H4 (cell line): ENCODE measurements around the gene MTMR3. TPM values are rescaled to one million over a fixed set of nuclear protein-coding genes. Genes with fewer than 3 reads are reported as not detected.
"Not testable (repeated sequence)": the region's sequence is repeated elsewhere in the genome, so short reads cannot be mapped to it uniquely, and the experiment has no call there.

ENCODE experiments used
- DNase-seq: peaks from one replicate; pipeline ENCODE4 v3.0.0-alpha.2; 2015; ENCODE audit warnings: low spot score
- total RNA-seq: library from RNA; depleted of rRNA; stranded (reverse); fragments of >200 nt; shearing (Covaris generic); gene quantifications from 2 replicates; pipeline ENCODE4 v1.2.3, GENCODE V29; 2014; rRNA removed

Gene MTMR3
- 5.7 and 6.0 TPM in 2 replicates for total RNA-seq

DNA sequence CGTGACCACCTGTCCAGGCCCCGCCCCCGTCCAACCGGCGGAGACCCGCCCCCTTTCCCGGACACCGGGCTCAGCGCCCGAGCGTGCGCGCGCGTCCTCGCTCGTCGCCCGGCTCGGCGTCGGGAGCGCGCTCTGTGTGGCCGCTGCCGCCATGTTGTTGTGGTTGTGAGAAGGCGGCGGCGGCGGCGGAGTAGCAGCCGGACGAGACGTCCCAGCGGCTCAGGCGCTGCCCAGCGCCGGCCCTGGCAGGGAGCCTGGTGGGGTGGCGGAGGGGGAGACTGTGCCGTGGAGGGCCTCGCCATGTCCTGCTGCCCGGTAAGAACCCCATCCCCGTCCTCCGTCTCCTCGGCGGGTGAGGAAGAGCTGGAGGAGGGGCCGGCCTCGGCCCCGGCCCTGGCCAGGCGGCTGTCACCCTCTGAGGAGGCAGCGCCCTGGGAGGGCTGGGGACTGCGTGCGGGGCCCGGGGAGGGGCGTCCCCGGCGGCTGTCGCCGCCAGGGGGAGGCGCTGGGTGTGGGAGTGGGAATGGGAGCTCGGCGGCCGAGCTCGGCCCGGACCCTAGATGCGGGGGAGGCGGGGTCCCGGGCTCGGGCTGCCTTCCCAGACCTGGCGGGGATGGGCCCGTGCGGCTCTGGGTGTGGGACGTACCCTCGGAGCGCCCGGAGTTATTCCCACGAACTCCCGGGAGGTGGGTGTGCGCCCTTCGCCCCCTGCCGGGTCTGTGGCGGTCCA lies at the start of gene MTMR3:
TSS of gene MTMR3 (plus strand) at position 130 of the 730 bp plus-strand sequence. CDS start 87,886 bp downstream, outside the sequence.
- DNase-seq, result peak; percentile 66

- no peak for DNase-seq
These were observed 49.5 kb upstream of the MTMR3 start for GRCh38 chr22:29833392-29833965.

DNA sequence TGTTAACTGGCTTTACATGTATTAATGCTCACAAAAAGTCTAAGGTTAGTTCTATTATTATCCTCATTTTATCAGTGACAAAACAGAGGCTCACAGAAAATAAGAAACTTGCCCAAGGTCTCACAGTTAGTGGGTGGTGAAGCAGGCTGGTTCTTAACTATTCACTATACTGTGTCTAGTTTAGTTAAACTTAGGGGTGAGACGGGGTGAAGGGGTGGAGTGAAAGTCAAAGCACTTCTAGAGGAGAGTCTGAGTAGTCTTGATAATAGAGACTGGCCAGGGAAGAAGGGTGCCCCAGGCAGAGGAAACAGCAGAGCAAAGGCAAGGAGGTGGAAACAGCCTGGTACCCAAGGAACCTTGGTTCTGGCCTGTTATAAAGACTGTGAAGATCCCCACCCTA lies 48.9 kb upstream of the MTMR3 start:
- DNase-seq, result no peak

DNA sequence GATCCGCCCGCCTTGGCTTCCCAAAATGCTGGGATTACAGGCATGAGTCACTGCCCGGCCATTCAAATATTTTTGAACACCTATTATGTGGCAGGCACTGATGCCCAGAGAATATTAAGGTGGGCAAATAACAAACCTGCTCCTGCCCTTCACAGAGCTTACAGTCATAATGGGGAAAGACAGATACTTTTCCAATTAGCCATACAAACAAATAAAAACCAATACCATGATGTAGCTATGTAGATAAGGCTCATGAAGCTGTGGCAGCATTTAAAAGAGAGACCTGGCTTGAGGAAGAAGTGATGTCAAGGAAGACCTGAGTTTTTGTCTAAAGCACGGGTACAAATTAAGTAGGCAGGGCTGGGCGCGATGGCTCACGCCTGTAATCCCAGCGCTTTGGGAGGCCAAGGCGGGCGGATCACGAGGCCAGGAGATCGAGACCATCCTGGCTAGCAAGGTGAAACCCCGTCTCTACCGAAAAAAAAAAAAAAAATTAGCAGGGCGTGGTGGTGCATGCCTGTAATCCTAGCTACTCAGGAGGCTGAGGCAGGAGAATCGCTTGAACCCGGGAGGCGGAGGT lies 46.1 kb upstream of the MTMR3 start:
- DNase-seq, result not testable (repeated sequence)

DNA sequence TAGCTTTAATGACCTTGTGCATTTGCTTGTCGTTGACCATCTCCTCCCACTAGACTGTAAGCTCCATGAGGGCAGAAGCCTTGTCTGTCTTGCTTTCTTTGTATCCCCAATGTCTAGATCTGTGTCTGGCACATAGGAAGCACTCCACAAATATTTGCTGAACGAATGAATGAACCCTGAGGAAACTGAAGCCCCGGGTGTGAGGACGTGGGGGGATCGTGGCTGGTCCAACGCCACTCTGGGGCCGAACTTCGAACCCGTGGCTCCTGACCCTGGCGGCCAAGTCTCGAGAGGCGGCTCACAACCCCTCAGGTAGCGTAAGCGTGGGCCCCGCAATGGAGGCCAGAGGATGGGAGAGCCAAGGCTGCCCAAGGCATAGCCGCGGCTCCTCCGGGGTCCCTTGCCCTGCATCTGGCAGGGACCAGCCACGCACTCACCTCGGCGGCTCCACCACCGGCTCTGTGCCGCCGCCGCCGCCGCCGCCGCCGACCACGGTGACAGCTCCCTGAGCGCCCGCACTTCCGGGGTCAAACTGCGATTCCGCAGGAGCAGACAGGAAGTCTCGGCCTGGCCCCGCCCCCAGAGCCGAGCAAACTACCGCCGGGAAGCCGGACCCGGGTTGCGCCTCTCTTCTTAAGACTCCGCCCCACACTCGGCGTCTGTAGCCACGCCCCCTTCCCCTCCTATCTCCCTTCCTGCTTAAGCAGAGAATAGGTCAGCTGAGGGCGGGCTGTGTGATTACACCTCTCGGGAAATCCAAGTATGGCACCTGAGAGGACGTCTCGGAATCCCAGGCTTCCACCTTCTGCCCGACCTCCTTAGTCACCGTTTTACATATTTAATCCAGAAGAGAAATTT lies 45.0 kb upstream of the MTMR3 start, which contains the start of gene ASCC2:
TSS of gene ASCC2 (minus strand) at position 534 of the 858 bp plus-strand sequence. CDS start 5,949 bp downstream, outside the sequence.
- peak; percentile 90 for DNase-seq

GRCh38 chr22:29838599-29838956 lies 44.4 kb upstream of the MTMR3 start:
- DNase-seq, result no peak

DNA sequence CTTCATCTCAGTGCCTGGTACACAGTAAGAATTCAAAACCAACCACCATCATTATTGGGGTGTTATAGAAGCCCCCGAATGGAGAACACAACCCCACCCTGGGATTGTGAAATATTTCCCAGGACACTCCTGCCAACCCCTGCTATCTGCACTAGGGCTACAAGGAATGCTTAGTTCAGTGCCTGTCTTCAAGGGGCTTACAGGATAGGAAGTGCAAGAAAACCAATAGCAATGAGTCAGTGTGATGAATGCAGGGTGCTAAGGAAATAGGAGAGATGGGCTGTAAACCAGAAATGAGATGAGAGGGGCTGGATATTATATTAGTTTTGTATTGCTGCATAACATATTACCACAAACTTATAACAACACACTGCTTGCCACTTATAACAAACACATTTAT lies 43.9 kb upstream of the MTMR3 start:
- DNase-seq, result no peak

DNA sequence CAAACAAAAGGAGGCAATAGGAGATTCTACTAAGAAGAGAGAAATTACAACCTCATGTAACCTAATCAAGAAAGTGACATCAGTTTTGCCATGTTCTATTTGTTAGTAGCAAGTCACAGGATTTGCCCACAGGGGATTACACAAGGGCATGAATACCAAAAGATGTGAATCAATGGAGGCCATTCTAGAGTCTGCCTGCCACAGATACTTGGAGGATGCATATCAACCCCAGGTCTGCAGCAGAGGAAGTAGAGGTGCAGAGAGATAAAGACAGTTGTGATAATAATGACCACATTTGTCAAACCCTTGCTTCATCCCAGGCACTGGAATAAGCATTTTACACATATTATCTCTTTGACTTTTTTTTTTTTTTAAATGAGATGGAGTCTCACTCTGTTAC lies 42.5 kb upstream of the MTMR3 start:
- DNase-seq, result no peak

GRCh38 chr22:29842172-29842571 lies 40.8 kb upstream of the MTMR3 start:
- DNase-seq, result no peak

- peak; percentile 40 for DNase-seq
These were observed 40.2 kb upstream of the MTMR3 start for GRCh38 chr22:29842740-29843139.

- no peak for DNase-seq
These were observed 36.7 kb upstream of the MTMR3 start for GRCh38 chr22:29846290-29846689.

GRCh38 chr22:29848111-29848510 lies 34.9 kb upstream of the MTMR3 start:
- DNase-seq, result no peak

- DNase-seq, result no peak
These were observed 28.5 kb upstream of the MTMR3 start for GRCh38 chr22:29854432-29854831.

- DNase-seq, result no peak
These were observed 27.3 kb upstream of the MTMR3 start for GRCh38 chr22:29855611-29856181.

GRCh38 chr22:29856496-29856895 lies 26.5 kb upstream of the MTMR3 start:
- DNase-seq, result no peak

DNA sequence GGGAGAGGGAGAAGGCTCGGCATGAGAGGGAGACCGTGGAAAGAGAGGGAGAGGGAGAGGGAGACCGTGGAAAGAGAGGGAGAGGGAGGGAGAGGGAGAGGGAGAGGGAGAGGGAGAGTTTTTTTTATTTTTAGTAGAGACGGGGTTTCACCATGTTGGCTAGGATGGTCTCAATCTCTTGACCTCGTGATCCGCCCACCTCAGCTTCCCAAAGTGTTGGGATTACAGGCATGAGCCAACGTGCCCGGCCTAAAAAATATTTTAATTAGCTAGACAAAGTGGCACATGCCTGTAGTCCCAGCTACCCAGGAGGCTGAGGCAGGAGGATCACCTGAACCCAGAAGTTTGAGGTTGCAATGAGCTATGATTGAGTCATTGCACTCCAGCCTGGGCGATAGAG lies 23.9 kb upstream of the MTMR3 start:
- DNase-seq, result not testable (repeated sequence)

DNA sequence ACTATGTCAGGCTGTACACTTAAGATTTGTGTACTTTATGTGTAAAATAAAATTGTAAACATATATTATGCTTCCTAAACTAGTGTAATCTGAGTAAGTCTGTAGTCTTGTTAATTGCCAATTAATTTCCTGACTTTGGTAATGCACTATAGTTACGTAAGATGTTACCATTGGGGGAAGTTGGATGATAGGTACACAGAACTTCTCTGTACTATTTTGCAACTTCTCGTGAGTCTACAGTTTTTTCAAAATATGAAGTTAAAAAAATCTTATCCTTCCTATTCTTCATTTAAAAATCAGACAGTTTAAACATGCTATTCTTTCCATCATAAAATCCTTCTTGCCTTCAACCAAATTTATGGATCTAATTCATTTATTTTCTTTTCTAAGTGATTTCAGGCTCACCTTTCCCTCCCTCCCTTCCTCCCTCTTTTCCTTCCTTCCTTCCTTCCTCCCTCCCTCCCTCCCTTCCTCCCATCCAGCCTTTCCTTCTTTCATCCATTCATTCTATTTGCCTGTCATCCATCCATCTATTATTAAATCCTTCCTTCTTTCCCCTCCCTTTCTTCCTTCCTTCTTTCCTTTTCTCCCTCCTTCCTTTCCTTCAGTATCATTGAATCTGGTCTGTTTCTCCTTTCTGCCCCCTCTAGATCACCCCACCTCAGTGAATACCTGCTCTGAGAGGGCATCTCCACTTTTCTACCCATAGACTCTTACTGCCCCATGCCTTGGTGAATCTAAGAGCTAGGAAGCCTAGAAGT lies 22.8 kb upstream of the MTMR3 start:
- no peak for DNase-seq

GRCh38 chr22:29861672-29862297 lies 21.2 kb upstream of the MTMR3 start:
- no peak for DNase-seq

GRCh38 chr22:29865572-29865971 lies 17.4 kb upstream of the MTMR3 start:
- not testable (repeated sequence) for DNase-seq

DNA sequence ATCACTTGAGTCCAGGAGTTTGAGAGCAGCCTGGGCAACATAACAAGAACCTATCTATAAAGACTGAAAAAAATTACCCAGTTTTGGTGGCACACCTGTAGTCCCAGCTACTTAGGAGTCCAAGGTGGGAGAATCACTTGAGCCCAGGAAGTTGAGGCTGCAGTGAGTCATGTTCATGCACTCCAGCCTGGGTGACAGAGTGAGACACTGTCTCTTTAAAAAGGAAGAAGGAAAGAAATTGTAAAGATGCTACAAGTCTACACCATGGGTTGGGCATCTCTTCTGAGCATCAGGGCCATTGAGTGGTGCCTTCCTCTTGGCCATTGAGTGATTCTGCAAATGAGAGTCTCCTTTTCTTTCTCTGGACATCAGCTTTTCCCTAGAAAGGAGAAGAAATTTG lies 15.7 kb upstream of the MTMR3 start:
- DNase-seq, result no peak

- DNase-seq, result no peak
These were observed 15.1 kb upstream of the MTMR3 start for GRCh38 chr22:29867851-29868250.
